ENCODE results near the gene TMEM213.

DNA sequence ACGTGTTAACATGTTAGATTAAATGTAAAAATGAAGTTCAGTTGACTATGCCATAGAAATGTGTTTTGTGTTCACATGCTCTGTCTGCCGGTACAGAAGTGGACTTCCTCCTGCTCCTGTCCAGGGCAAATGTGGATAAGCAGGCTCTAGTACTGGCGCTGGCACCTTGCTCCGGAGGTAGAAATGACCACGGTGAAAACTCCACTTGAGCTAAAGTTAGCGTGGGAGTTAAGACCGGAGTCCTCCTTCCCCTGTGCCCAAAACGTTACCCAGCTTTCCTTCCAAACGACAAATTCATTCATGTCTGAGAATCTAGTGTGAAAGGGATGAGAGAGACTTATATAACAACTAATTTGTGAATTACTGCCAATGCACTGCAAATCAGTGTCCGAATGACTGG is 35.2 kb downstream of the TMEM213 start:
- TF ChIP-seq BHLHE40 (IDR thresholded peaks at IDR 0.05; ENCODE audit: borderline replicate concordance) = no peak
- no peak for TF ChIP-seq FOXA1 (IDR thresholded peaks at IDR 0.05)
- TF ChIP-seq NFRKB (IDR thresholded peaks at IDR 0.05) = no peak
- TF ChIP-seq, protein P1, sequence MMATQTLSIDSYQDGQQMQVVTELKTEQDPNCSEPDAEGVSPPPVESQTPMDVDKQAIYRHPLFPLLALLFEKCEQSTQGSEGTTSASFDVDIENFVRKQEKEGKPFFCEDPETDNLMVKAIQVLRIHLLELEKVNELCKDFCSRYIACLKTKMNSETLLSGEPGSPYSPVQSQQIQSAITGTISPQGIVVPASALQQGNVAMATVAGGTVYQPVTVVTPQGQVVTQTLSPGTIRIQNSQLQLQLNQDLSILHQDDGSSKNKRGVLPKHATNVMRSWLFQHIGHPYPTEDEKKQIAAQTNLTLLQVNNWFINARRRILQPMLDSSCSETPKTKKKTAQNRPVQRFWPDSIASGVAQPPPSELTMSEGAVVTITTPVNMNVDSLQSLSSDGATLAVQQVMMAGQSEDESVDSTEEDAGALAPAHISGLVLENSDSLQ (IDR thresholded peaks at IDR 0.05) = no peak
- TF ChIP-seq FOXM1 (IDR thresholded peaks at IDR 0.05; ENCODE audit: borderline replicate concordance) = no peak
- no peak for TF ChIP-seq FOXK2 (IDR thresholded peaks at IDR 0.05)
- no peak for TF ChIP-seq TARDBP (IDR thresholded peaks at IDR 0.05)
